Esophagus muscularis mucosa (tissue), 4 donors: ENCODE measurements around the gene DMGDH.

Experiments
- EP300 ChIP-seq: sonication (generic); formaldehyde crosslinking; IDR thresholded peaks from one replicate; pipeline ENCODE4 v1.6.1; 2017; ENCODE audit warnings: antibody characterized with exemption
- POLR2A ChIP-seq: fragments of 450-650 bp; IDR thresholded peaks from one replicate; pipeline ENCODE4 v1.6.1; 2017; ENCODE audit warnings: antibody characterized with exemption, moderate library complexity, mild to moderate bottlenecking, low read depth
- POLR2AphosphoS5 ChIP-seq, 2 donors: sonication (generic); formaldehyde crosslinking; IDR thresholded peaks; one replicate each; pipeline ENCODE4 v1.6.1; 2017; ENCODE audit warnings: antibody characterized with exemption in 2 of 2
- TF ChIP-seq, protein P1 (sequence below), 3 experiments: fragments of 200-600 bp in 2 of 3; fragments of 450-650 bp in 1 of 3; sonication (generic) in 2 of 3; IDR thresholded peaks; one replicate each; pipeline ENCODE4 v1.5.1; 2017 to 2019; ENCODE audit warnings: antibody characterized with exemption in 3 of 3, mild to moderate bottlenecking in 2 of 3, moderate library complexity in 1 of 3

DNA sequence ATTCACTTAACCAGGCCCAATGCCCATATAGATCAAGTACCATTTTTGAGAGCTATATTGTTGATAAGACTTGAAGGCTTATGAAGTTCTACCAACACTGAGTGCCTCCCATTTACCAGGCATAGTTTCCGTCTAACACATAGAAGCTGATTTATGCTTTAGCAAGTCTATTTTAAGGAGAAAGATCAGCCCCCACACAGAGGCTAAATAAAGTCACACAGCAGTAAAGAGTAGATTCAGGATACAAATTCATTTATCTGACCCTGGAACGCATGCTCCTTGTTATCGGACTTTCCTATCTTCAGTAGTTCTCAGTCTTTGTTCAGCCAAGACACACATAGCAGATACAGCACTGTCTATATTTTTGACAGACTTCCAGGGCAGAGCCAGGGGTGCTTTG, 34.2 kb downstream of the DMGDH start:
- no peak for TF ChIP-seq POLR2AphosphoS5 (IDR thresholded peaks at IDR 0.05)
- TF ChIP-seq, protein P1, sequence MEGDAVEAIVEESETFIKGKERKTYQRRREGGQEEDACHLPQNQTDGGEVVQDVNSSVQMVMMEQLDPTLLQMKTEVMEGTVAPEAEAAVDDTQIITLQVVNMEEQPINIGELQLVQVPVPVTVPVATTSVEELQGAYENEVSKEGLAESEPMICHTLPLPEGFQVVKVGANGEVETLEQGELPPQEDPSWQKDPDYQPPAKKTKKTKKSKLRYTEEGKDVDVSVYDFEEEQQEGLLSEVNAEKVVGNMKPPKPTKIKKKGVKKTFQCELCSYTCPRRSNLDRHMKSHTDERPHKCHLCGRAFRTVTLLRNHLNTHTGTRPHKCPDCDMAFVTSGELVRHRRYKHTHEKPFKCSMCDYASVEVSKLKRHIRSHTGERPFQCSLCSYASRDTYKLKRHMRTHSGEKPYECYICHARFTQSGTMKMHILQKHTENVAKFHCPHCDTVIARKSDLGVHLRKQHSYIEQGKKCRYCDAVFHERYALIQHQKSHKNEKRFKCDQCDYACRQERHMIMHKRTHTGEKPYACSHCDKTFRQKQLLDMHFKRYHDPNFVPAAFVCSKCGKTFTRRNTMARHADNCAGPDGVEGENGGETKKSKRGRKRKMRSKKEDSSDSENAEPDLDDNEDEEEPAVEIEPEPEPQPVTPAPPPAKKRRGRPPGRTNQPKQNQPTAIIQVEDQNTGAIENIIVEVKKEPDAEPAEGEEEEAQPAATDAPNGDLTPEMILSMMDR (IDR thresholded peaks at IDR 0.05) = no peak
- TF ChIP-seq EP300 = no peak
- TF ChIP-seq POLR2A = no peak
